Smooth muscle cell (in vitro differentiated cells): ENCODE measurements around the gene SLC4A11. TPM values are rescaled to one million over a fixed set of nuclear protein-coding genes. Genes with fewer than 3 reads are reported as not detected.

Experiments used
- DNase-seq: peaks from one replicate; lab custom pipeline; 2025; ENCODE audit not compliant: unreplicated experiment; lab: John Stamatoyannopoulos, UW
- H2AFZ ChIP-seq: fragments of 200-600 bp; sonication (generic); 2 replicates; pipeline ENCODE4 v1.6.0; 2016; ENCODE audit warnings: antibody characterized with exemption, low read depth, mild to moderate bottlenecking
- H3F3A ChIP-seq: fragments of 200-600 bp; sonication (generic); 2 replicates; pipeline ENCODE4 v1.6.0; 2017; ENCODE audit warnings: antibody characterized with exemption, low read depth
- H3K27ac ChIP-seq: fragments of 200-600 bp; sonication (generic); 2 replicates; pipeline ENCODE4 v1.5.1; 2016; ENCODE audit warnings: low read depth, mild to moderate bottlenecking
- H3K27me3 ChIP-seq: fragments of 200-600 bp; sonication (generic); 2 replicates; pipeline ENCODE4 v1.6.1; 2016; ENCODE audit warnings: low read depth, mild to moderate bottlenecking
- H3K36me3 ChIP-seq: fragments of 200-600 bp; sonication (generic); 2 replicates; pipeline ENCODE4 v1.5.1; 2016; ENCODE audit warnings: low read depth
- H3K4me1 ChIP-seq: fragments of 200-600 bp; sonication (generic); 2 replicates; pipeline ENCODE4 v1.5.1; 2016; ENCODE audit warnings: low read depth
- H3K4me2 ChIP-seq: fragments of 200-600 bp; sonication (generic); 2 replicates; pipeline ENCODE4 v1.6.0; 2016; ENCODE audit warnings: mild to moderate bottlenecking
- H3K4me3 ChIP-seq: fragments of 200-600 bp; sonication (generic); 2 replicates; pipeline ENCODE4 v1.5.1; 2016; ENCODE audit warnings: mild to moderate bottlenecking
- H3K79me2 ChIP-seq: fragments of 200-600 bp; sonication (generic); 2 replicates; pipeline ENCODE4 v1.6.0; 2016; ENCODE audit warnings: low read depth, mild to moderate bottlenecking
- H3K9ac ChIP-seq: fragments of 200-600 bp; sonication (generic); 2 replicates; pipeline ENCODE4 v1.6.0; 2016; ENCODE audit warnings: low read depth
- H3K9me3 ChIP-seq: fragments of 200-600 bp; sonication (generic); replicated peaks from 2 replicates; pipeline ENCODE4 v1.5.1; 2016; ENCODE audit warnings: low read depth
- H4K20me1 ChIP-seq: fragments of 200-600 bp; sonication (generic); 2 replicates; pipeline ENCODE4 v1.6.0; 2016; ENCODE audit warnings: low read depth
- CTCF ChIP-seq: fragments of 200-600 bp; sonication (generic); IDR thresholded peaks from 2 replicates; pipeline ENCODE4 v1.5.1; 2017; ENCODE audit warnings: borderline replicate concordance, mild to moderate bottlenecking, antibody characterized with exemption; ENCODE audit not compliant: insufficient read depth, poor library complexity, severe bottlenecking
- WGBS: methylation state at CpG from one replicate; pipeline ENCODE4 v1.1.7; 2016; ENCODE audit warnings: low lambda C conversion rate; 5-methylcytosine and 5-hydroxymethylcytosine counted together
- polyA plus RNA-seq: library from polyadenylated mRNA; unstranded; fragments of >200 nt; fragmentation: Nextera tagmentation; extraction: Ambion mirVana; gene quantifications from 2 replicates; pipeline ENCODE4 v1.2.1, GENCODE V29; 2016
- total RNA-seq: library from RNA; depleted of rRNA; stranded (reverse); fragments of >200 nt; gene quantifications from 2 replicates; pipeline ENCODE4 v1.2.3, GENCODE V29; 2014

The SLC4A11 gene
- total and polyA plus RNA-seq, 2 experiments from 2014 or later, result 0.27 to 1.5 TPM

GRCh38 chr20:3208786-3209256 is 30.2 kb downstream of the SLC4A11 start:
- DNase-seq, result no peak
- H3F3A ChIP-seq, result no peaks in the 10 kb centered on the region
- no peaks in the 10 kb centered on the region for H3K36me3 ChIP-seq
- peaks cover 32% of the 10 kb centered on the region for H3K79me2 ChIP-seq
- H3K27ac ChIP-seq, result peak overlapping the region; percentile 57
- H3K4me3 ChIP-seq, result peak overlapping the region; percentile 98
- H3K9me3 ChIP-seq, result no peaks in the 10 kb centered on the region
- H2AFZ ChIP-seq, result peak overlapping the region; percentile 99
- no peaks in the 10 kb centered on the region for H3K27me3 ChIP-seq
- no peak for TF ChIP-seq CTCF
- 1% methylated on average over 10 of the region's 10 CpGs for WGBS
- peak overlapping the region; percentile 95 for H3K4me2 ChIP-seq
- H3K4me1 ChIP-seq, result peaks cover 8% of the 10 kb centered on the region
- peak overlapping the region; percentile 85 for H3K9ac ChIP-seq
- no peaks in the 10 kb centered on the region for H4K20me1 ChIP-seq

- Histone ChIP-seq H3F3A (no peaks in the 10 kb centered on the region), H3K4me1 (no peaks in the 10 kb centered on the region), H3K4me3 (peak within 1 kb of the TSS; percentile 86), H3K4me2 (peak within 1 kb of the TSS; percentile 90), H3K27ac (no peak within 1 kb of the TSS), H3K36me3 (peaks cover 4% of the 10 kb centered on the region), H3K79me2 (peaks cover 4% of the 10 kb centered on the region), H3K9me3 (no peaks in the 10 kb centered on the region), H2AFZ (peak within 1 kb of the TSS; percentile 90), H3K9ac (peak within 1 kb of the TSS; percentile 26), H4K20me1 (no peaks in the 10 kb centered on the region), H3K27me3 (no peaks in the 10 kb centered on the region)
- no peak for TF ChIP-seq CTCF
- under 1% methylated on average over 30 of the region's 48 CpGs for WGBS
- DNase-seq, result peak; percentile 59
Observed at GRCh38 chr20:3204124-3204794, 34.7 kb downstream of the SLC4A11 start, which contains the start of gene DDRGK1. Gene DDRGK1 (minus strand): TSS chr20:3204682. CDS start chr20:3204627, 55 bp downstream.

GRCh38 chr20:3203315-3204123 is 35.5 kb downstream of the SLC4A11 start:
- no peak for TF ChIP-seq CTCF
- no peaks in the 10 kb centered on the region for H3K9me3 ChIP-seq

More at GRCh38 chr20:3203315-3204123, 35.5 kb downstream of the SLC4A11 start:
- Histone ChIP-seq H3K79me2 (peaks cover 4% of the 10 kb centered on the region), H3K4me3 (peak overlapping the region; percentile 86), H2AFZ (peak overlapping the region; percentile 90), H3K36me3 (peaks cover 10% of the 10 kb centered on the region), H3K27me3 (no peaks in the 10 kb centered on the region), H3K4me1 (no peaks in the 10 kb centered on the region), H3K27ac (no peak overlapping the region), H4K20me1 (no peaks in the 10 kb centered on the region), H3K9ac (peak overlapping the region; percentile 26), H3K4me2 (peak overlapping the region; percentile 90), H3F3A (no peaks in the 10 kb centered on the region)
- no peak for DNase-seq
- WGBS, result 27% methylated on average over 30 of the region's 31 CpGs
